Activated T-cell treated with anti-CD3 and anti-CD28 coated beads, Interleukin-2, amount 50 U/mL, for 4 hours (primary cell): ENCODE measurements around the gene FBLN1. TPM values are rescaled to one million over a fixed set of nuclear protein-coding genes. Genes with fewer than 3 reads are reported as not detected.

Experiments
- ATAC-seq, 2 donors: fragments of 200-7000 bp; cut with Tn5 transposase; one replicate each; pipeline ENCODE4 v1.10.0; 2021
- DNase-seq: peaks from one replicate; pipeline ENCODE4 v3.0.0-alpha.2; 2020
- H3K27me3 Mint-ChIP-seq: one replicate; pipeline ENCODE4 v1.8.0; 2021; ENCODE audit warnings: low read depth, mixed read lengths
- H3K36me3 Mint-ChIP-seq: one replicate; pipeline ENCODE4 v1.8.0; 2022; ENCODE audit warnings: mixed read lengths; ENCODE audit not compliant: insufficient read depth
- H3K4me1 Mint-ChIP-seq: one replicate; pipeline ENCODE4 v1.8.0; 2021; ENCODE audit warnings: low read depth, mixed read lengths
- H3K4me3 Mint-ChIP-seq: one replicate; pipeline ENCODE4 v1.8.0; 2021; ENCODE audit warnings: mild to moderate bottlenecking, moderate library complexity, mixed read lengths
- H3K9me3 Mint-ChIP-seq: one replicate; pipeline ENCODE4 v1.8.0; 2021; ENCODE audit warnings: mixed read lengths
- total RNA-seq, 3 donors: library from RNA; stranded (reverse); gene quantifications; one replicate each; pipeline ENCODE4 v1.2.1, GENCODE V29; 2021

The FBLN1 gene
- total RNA-seq, 3 donors from 2014 or later: 0.43 to 0.69 (median 0.46) TPM

DNA sequence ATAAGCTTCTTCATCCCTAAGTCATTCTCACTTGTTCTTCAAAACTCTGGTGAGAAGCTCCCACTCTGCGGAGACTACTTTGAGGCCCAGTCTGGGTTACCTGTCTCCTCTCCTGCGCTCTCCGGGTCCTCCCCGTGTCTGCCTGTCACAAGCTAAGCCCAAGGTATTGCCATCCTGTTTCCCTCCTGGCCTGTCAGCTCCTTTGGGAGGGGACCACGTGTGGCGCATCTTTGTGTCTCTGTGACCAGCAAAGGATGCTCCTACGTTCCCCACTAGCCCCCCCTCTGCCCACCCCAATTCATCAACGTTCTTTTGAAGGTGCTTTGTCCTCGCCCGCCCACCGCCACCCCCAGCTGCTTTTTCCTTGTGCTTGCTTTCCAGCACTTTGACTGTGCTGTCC is 31.8 kb upstream of the FBLN1 start:
- Mint-ChIP-seq H3K27me3 (peaks cover 17% of the 10 kb centered on the region), H3K4me1 (no peaks in the 10 kb centered on the region), H3K36me3 (no peaks in the 10 kb centered on the region), H3K9me3 (peaks cover 5% of the 10 kb centered on the region), H3K4me3 (no peak overlapping the region)
- DNase-seq: no peak
- no peak for ATAC-seq

DNA sequence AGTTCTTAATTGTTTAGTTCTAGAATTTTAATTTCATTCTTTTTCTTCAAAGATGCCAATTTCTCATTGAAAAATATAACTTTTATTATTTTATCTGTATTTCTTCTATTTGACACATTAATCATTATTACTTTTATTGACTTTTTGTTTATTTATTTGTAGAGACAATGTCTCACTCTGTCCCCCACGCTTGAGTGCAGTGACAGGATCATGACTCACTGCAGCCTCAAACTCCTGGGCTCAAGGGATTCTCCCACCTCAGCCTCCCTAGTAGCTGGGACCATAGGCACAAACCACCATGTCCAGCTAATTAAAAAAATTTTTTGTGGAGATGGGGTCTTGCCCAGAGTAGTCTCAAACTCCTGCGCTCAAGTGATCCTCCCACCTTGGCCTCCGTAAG is 30.3 kb upstream of the FBLN1 start:
- DNase-seq (no peak), ATAC-seq (no peak)
- Mint-ChIP-seq H3K4me1 (no peaks in the 10 kb centered on the region), H3K36me3 (no peaks in the 10 kb centered on the region), H3K27me3 (peaks cover 23% of the 10 kb centered on the region), H3K9me3 (peaks cover 5% of the 10 kb centered on the region), H3K4me3 (no peak overlapping the region)

DNA sequence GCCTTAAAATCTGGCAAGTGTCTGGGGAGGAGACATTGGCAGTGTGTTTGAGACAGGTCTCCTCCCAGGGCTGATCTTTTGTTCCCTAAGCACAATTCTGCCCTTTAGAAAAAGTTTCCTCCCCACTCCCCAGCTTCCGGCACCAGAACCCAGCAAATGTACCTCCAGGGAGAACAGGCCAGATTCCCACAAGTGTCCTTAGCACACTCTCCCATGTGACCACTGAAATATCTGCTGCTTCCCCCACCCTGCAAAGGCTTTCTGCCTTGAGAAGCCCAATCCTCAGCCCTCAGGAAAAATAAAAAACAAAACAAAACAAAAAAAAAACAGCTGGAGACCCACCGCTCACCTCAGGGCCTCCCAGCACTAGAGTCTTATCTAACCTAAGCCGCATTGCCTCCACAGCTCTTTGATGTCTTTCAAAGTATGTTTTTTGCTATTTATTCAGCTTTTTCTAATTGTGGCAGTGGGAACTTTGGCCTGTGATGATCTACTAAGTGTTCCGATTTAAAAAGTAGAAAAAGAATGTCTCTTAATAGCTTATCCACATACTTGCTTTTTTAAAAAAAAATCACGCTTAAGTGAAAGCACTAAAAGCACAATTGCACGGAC is 29.0 kb upstream of the FBLN1 start:
- ATAC-seq (no peak), DNase-seq (no peak)
- Mint-ChIP-seq H3K27me3 (peaks cover 29% of the 10 kb centered on the region), H3K4me3 (no peak overlapping the region), H3K9me3 (no peaks in the 10 kb centered on the region), H3K36me3 (no peaks in the 10 kb centered on the region), H3K4me1 (no peaks in the 10 kb centered on the region)

DNA sequence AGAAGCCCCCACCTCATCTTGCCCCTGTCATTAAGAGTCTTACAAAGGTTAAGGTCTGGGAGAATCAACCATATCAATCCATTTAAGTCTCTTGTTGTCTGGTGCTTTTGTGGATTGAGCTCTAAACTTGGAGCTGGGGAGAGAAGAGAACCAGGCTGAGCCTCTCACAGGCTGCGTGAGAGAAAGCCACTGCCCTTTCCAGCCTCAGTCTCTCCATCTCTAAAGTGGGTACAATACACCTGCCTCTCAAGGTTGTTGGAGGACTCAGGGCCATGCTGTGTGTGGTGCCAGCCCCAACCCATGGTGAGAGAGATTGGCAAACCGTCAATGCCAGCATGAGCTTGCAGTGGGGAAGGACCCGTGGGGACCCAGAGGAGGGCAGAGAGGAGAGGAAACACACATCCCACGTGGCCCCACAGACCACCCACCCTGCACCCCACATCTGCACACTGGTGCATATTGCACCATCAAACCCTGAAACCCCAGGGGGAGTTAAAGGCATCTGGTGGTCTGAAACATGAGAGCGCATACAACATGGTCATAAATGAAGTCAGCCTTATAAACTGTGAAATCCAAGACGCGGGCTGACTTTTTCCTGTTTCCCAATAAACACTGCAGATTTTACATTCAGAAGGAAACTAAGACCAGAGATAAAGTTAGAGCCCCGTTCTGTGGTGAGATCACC is 27.5 kb upstream of the FBLN1 start:
- peaks cover 29% of the 10 kb centered on the region for H3K27me3 Mint-ChIP-seq
- H3K36me3 Mint-ChIP-seq: no peaks in the 10 kb centered on the region
- ATAC-seq (no peak), DNase-seq (no peak)
- H3K4me1 Mint-ChIP-seq: no peaks in the 10 kb centered on the region
- no peaks in the 10 kb centered on the region for H3K9me3 Mint-ChIP-seq
- no peak overlapping the region for H3K4me3 Mint-ChIP-seq

DNA sequence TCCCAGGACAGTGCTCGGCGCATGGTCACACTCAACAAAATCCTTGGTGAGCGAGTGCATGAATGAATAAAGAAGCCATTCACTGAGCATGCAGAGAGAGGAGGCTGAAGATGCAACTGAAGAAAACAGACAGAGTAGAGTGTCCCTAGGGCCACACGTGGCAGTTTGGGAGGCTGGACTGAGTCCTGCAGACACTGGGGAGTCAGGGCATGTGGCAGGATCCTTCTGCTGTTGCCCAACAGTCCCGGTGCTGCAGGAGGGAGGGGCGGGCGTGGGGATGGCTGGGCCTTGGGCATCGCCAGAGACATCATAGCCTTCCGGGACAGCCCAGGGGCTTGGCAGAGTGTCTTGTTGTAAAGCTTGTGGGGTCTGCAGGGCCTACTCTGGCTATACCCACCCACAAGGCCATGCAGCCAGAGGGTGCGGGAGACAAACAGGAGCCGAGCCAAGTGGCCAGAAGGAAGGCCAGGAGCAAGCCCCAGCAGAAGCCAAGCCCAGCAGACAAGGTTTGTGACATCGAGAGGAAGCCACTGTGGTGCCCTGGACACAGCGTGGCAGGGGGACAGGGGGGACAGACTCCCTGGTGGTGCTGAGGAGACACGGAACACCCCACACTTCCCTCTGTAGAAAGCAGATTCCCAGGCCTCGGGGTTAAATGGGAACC is 26.7 kb upstream of the FBLN1 start:
- ATAC-seq: no peak
- DNase-seq: no peak
- no peaks in the 10 kb centered on the region for H3K36me3 Mint-ChIP-seq
- H3K27me3 Mint-ChIP-seq: peaks cover 30% of the 10 kb centered on the region
- no peak overlapping the region for H3K4me3 Mint-ChIP-seq
- no peaks in the 10 kb centered on the region for H3K4me1 Mint-ChIP-seq
- H3K9me3 Mint-ChIP-seq: no peaks in the 10 kb centered on the region

DNA sequence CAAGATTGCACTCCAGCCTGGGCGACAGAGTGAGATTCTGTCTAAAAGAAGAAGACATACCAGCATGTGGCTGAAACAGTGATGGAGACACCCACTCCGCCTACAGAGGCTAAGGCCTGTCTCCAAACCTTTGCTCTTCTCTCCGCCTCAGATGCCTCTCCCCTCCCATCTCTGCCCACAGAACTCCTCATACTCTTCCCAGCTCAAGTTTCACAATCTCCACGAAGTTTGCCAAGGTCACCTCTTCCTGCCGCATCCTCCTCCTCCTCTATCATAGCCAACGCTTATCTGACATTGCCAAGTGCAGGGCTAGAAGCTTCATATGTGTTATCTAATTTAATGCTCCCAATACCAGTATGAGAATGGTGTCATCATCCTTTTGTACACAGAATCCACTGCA is 25.9 kb upstream of the FBLN1 start:
- peaks cover 30% of the 10 kb centered on the region for H3K27me3 Mint-ChIP-seq
- H3K4me3 Mint-ChIP-seq: no peak overlapping the region
- ATAC-seq (no peak), DNase-seq (no peak)
- no peaks in the 10 kb centered on the region for H3K9me3 Mint-ChIP-seq
- no peaks in the 10 kb centered on the region for H3K4me1 Mint-ChIP-seq
- no peaks in the 10 kb centered on the region for H3K36me3 Mint-ChIP-seq

DNA sequence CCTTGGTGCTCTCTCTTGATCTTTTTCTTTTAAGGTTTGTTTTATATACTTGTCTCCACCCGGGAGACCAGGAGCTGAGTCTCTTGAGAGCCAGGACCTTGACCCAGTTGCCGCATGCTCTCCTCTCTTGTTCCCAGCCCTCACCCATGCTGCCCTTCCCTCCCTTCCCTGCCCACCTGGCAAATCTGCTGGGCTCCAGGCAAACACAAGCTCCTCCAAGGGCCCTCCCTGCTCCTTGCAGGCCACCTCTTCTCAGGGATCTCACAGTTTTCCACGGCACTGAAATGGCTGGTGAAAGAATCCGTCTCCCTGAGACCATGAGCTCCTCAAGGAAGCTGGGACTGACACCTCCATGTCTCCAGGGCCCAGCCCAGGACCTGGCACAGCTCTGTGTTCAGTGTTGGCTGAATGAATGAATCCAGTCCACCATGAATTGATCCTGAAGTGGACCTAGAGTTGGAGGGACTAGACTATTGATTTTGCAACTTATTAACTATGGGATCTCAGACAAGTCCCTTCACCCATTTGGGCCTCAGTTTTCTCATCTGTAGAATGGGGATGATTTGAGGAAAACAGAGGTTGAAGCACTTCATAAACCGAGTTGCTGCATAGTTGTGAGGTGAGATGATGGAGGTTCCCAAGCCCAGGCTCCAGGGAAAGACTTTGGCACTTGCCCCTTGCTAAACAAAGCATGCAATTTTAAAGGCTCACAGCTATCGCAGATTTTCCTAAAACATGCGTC is 25.1 kb upstream of the FBLN1 start:
- no peak for ATAC-seq
- Mint-ChIP-seq H3K9me3 (no peaks in the 10 kb centered on the region), H3K36me3 (no peaks in the 10 kb centered on the region), H3K4me1 (no peaks in the 10 kb centered on the region), H3K4me3 (no peak overlapping the region), H3K27me3 (peaks cover 30% of the 10 kb centered on the region)
- DNase-seq: no peak

DNA sequence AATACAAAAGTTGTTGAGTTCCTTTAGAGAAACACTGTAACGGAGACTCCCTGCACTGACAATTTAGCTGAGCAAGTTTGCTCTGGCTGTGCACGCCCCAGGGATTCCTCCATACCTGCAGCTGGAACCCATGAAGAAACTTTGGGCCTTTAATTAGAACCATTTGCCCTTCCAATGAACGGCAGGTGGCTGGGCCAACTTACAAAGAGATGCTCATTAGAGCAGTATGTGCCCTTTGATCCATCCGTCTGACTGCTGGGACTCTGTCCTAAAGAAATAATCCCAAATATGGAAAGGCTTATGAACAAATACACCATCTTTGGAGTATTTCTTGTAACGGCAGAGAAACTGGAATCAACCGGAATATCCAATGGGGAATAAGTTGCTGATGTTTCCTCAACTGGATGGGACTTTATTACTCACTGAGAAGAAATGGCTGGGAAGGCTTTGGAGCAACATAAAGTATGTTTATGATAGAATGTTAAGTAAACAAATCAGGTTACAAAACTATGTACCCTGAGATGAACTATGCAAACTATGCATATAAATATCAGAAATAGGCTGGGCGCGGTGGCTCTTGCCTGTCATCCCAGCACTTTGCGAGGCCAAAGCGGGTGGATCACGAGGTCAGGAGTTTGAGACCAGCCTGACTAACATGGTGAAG is 24.4 kb upstream of the FBLN1 start:
- Mint-ChIP-seq H3K4me1 (no peaks in the 10 kb centered on the region), H3K9me3 (no peaks in the 10 kb centered on the region), H3K27me3 (peaks cover 31% of the 10 kb centered on the region), H3K4me3 (no peak overlapping the region), H3K36me3 (no peaks in the 10 kb centered on the region)
- ATAC-seq (no peak), DNase-seq (no peak)

DNA sequence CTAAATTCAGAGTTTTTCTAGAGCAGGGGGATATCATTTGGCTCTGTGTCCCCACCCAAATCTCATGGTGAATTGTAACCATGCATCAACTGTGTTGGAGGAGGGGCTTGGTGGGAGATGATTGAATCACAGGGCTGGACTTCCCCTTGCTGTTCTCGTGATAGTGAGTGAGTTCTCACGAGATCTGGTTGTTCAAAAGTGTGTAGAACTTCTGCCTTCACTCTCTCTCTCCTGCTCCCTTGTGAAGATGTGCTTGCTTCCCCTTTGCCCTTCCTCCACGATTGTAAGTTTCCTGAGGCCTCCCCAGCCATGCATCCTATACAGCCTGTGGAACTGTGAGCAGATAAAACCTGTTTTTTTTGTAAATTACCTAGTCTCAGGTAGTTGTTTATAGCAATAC is 22.0 kb upstream of the FBLN1 start:
- Mint-ChIP-seq H3K27me3 (peaks cover 29% of the 10 kb centered on the region), H3K4me1 (no peaks in the 10 kb centered on the region), H3K9me3 (no peaks in the 10 kb centered on the region), H3K4me3 (no peak overlapping the region), H3K36me3 (no peaks in the 10 kb centered on the region)
- DNase-seq (no peak), ATAC-seq (no peak)

DNA sequence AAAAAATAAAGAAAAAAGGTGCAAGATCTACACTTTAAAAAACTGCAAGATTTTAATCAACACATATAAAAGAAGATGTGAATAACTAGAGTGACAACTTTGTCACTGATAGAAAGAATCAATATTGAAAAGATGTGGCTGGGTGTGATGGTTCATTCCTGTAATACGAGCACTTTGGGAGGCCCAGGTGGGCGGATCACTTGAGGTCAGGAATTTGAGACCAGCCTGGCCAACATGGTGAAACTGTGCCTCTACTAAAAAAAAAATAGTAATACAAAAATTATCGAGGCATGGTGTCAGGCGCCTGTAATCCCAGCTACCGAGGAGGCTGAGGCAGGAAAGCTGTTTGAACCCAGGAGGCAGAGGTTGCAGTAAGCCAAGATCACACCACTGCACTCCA is 21.0 kb upstream of the FBLN1 start:
- Mint-ChIP-seq H3K27me3 (peaks cover 28% of the 10 kb centered on the region), H3K4me3 (no peak overlapping the region)

DNA sequence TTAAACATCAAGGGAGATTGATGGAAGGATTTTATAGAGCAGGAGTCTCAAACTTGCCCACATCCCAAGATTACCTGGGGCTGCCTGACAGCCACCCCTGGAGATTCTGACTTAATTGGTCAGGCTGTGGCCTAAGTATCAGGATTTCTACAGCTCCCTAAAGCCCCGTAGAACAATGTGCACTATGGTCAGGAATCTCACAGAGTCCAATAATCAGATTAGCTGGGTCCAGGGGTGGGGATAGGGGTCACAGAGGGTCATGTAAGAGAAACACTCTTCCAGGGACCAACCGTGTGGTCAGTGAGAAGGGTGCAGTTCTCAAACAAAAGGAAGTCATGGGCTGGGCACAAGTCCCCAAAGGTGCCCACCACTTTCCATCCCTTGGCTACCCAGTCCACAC is 20.5 kb upstream of the FBLN1 start:
- H3K4me3 Mint-ChIP-seq: no peak overlapping the region
- H3K27me3 Mint-ChIP-seq: peaks cover 23% of the 10 kb centered on the region
- no peak for ATAC-seq
- no peaks in the 10 kb centered on the region for H3K9me3 Mint-ChIP-seq
- H3K36me3 Mint-ChIP-seq: no peaks in the 10 kb centered on the region
- H3K4me1 Mint-ChIP-seq: no peaks in the 10 kb centered on the region
- no peak for DNase-seq

More for the DNA sequence above, 21.0 kb upstream of the FBLN1 start:
- DNase-seq (no peak), ATAC-seq (no peak)
- Mint-ChIP-seq H3K9me3 (no peaks in the 10 kb centered on the region), H3K36me3 (no peaks in the 10 kb centered on the region), H3K4me1 (no peaks in the 10 kb centered on the region)

DNA sequence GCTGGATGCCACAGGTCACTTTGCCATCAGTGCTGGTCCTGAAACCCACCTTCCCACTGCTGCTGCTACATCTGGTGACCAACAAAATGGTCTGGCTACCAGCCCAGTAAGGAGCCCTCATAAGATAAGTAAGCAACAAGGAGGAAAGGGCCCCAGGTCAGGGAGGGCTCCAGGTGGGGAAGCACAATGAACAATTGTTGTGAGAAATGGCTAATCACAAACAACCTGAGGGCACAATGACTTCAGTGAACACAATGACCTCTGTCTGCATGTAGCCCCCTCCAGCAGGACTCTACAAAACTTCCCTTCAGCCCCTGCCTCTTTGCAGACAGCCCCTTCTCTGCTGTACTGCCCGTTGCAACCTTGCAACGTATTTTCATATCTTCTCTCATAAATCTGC is 19.4 kb upstream of the FBLN1 start:
- no peak for DNase-seq
- Mint-ChIP-seq H3K36me3 (no peaks in the 10 kb centered on the region), H3K9me3 (no peaks in the 10 kb centered on the region), H3K4me3 (no peak overlapping the region), H3K4me1 (no peaks in the 10 kb centered on the region), H3K27me3 (peaks cover 17% of the 10 kb centered on the region)
- ATAC-seq: no peak

DNA sequence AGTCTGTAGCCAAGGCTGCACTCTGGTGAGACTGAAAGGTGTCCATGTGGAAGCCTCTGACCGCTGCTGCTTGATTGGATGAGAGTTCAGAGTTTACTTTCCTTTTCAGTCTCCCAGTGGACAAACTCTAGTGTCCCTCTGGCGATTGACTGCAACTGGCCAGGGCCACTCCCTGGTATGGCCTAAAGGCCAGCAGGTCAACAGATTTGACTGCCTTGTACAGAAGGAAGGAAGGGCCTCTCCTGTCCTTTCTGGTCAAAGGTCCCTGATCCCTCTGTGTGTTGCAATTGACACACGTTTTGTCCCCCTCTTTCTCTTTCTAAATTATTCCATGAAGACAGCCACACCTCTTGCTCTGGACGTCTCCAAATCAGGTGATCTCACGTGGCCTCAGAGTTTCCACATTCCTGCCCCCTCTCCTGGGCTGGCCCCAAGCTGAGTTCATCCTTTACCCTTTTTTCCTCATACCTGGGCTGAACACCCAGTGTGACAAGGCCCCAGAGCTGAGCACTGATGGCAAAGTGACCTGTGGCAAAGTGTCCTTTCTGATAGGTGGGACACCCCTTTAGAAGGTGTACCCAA is 18.7 kb upstream of the FBLN1 start:
- Mint-ChIP-seq H3K9me3 (no peaks in the 10 kb centered on the region), H3K4me3 (no peak overlapping the region), H3K27me3 (peaks cover 16% of the 10 kb centered on the region), H3K36me3 (no peaks in the 10 kb centered on the region), H3K4me1 (no peaks in the 10 kb centered on the region)
- DNase-seq (no peak), ATAC-seq (no peak)

DNA sequence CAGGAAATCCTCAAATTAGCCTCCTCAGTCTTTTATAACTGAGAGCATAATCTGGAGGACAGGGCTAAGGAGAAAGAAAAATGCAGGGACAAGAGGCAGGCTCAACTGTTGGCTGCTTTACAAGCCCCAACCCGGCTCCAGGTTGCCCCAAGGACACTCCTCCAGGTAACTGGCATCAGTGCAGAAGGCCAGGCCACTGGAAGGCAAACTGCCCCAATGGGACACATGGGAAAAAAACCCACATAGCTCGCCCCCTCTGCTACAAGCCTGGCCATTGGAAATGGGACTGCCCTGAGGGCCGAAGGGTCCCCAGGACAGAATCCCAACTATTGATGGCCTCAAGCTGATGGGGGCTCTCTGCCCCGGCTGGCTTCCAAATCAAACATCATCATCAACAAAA is 17.9 kb upstream of the FBLN1 start:
- H3K9me3 Mint-ChIP-seq: no peaks in the 10 kb centered on the region
- ATAC-seq: no peak

More for the DNA sequence above, 17.9 kb upstream of the FBLN1 start:
- DNase-seq: no peak
- Mint-ChIP-seq H3K4me3 (no peak overlapping the region), H3K36me3 (no peaks in the 10 kb centered on the region), H3K4me1 (no peaks in the 10 kb centered on the region), H3K27me3 (peaks cover 19% of the 10 kb centered on the region)
